Measurements from ENCODE around the gene GTSE1.
A peak's percentile ranks its signal among the peaks of the same experiment; 100 is the strongest.

GTSE1 gene

GRCh38 chr22:46331496-46331895 is 34.8 kb downstream of the GTSE1 start:
- Histone ChIP-seq H3K9me3 (no peaks in the 10 kb centered on the region), H3K4me1 (peaks cover 0 to 12% (median 6%) of the 10 kb centered on the region in 4 donors), H3K27ac (no peak overlapping the region), H3K27me3 (no peaks in the 10 kb centered on the region), H3K36me3 (no peaks in the 10 kb centered on the region), H3K4me3 (no peak overlapping the region)
- TF ChIP-seq, protein P1, sequence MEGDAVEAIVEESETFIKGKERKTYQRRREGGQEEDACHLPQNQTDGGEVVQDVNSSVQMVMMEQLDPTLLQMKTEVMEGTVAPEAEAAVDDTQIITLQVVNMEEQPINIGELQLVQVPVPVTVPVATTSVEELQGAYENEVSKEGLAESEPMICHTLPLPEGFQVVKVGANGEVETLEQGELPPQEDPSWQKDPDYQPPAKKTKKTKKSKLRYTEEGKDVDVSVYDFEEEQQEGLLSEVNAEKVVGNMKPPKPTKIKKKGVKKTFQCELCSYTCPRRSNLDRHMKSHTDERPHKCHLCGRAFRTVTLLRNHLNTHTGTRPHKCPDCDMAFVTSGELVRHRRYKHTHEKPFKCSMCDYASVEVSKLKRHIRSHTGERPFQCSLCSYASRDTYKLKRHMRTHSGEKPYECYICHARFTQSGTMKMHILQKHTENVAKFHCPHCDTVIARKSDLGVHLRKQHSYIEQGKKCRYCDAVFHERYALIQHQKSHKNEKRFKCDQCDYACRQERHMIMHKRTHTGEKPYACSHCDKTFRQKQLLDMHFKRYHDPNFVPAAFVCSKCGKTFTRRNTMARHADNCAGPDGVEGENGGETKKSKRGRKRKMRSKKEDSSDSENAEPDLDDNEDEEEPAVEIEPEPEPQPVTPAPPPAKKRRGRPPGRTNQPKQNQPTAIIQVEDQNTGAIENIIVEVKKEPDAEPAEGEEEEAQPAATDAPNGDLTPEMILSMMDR (IDR thresholded peaks at IDR 0.05), result no peak
- intact Hi-C loops (cut with DNase I; ENCODE audit: low total_unique reads), result no loop called here
- no peak for DNase-seq

DNA sequence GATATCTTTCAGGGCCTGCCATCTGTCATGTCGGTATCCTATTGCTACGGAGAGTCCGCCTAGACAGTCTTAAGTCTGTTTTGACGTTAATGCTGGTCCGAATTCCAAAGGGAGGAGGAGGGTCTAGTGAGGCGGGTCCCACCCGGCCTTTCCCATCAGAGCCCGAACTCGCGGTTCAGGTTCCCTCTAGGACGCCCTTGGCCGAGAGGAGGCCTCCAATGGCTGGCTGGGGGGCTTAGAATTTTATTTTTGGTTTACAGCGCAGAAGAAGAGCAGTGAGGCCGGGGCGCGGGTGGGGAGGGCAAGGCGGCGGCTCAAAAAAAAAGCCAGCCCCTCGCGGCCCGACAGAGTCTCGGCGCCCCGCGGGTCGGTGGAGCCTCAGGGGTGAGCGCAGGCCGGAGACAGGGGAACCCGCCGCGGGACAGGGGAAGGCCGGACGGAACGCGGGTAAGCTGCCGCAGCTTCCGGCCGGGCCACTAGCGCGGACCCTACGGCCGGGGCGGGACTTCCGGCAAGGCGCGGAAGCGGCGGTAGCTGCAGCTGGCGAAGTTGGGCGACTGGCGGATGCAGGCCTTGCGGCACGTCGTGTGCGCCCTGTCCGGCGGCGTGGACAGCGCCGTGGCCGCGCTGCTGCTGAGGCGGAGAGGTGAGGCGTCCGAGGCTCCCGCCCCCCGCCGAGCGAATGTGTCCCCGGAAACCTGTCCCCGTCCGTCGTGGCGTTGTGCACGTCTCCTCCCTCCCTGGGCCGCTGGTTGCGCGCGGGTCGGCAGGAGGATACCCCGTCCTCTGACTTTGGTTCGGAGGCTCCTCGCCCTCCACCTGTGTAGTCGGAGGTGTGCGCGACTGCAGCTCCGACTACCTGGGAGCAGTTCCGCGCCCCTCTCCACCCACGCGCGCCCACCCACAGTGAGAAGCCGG is 38.8 kb downstream of the GTSE1 start, which contains the start of gene TRMU:
TRMU (plus strand) TSS at position 514 of the 918 bp plus-strand sequence; CDS start at position 565, 51 bp downstream.
- Histone ChIP-seq H3K9me3 (no peaks in the 10 kb centered on the region), H3K27ac (peak within 1 kb of the TSS; percentile 86 to 88), H3K27me3 (no peaks in the 10 kb centered on the region), H3K36me3 (peaks cover 22 to 31% (median 26%) of the 10 kb centered on the region in 3 donors), H3K4me1 (peaks cover 0 to 23% (median 13%) of the 10 kb centered on the region in 4 donors), H3K4me3 (peak within 1 kb of the TSS; percentile 88 to 97)
- peak; percentile 73 to 89 for DNase-seq
- TF ChIP-seq, protein P1 (IDR thresholded peaks at IDR 0.05), result peak in 1 of 2 experiments; percentile 4
- intact Hi-C loops (cut with DNase I; ENCODE audit: low total_unique reads), result no loop called here

- peak overlapping the region; percentile 88 to 97 for H3K4me3 ChIP-seq
Observed at GRCh38 chr22:46336119-46337078, 39.7 kb downstream of the GTSE1 start.

DNA sequence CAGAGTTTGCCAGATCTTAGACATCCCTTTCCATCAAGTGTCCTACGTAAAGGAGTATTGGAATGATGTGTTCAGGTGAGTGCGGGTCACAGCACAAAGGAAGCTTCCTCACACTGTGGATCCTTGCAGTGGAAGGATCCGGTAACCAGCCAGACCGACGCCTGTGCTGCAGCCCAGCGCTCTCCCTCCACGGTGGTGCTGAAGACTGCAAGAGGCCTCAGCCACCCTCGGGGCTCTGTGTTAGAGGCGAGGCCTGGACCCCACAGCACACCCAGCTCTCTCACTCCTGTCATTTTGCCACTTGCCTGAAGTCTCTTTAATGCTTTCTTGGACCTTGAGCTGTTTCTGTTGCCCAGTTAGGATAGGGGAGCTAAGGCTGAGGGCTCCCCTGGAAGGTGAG is 41.2 kb downstream of the GTSE1 start:
- H3K27ac ChIP-seq, result no peak overlapping the region
- H3K4me1 ChIP-seq, result peaks cover 0 to 23% (median 13%) of the 10 kb centered on the region in 4 donors
- H3K9me3 ChIP-seq, result no peaks in the 10 kb centered on the region
- no peak overlapping the region for H3K4me3 ChIP-seq
- peaks cover 27 to 54% (median 38%) of the 10 kb centered on the region in 3 donors for H3K36me3 ChIP-seq
- no peak for DNase-seq
- intact Hi-C loops (cut with DNase I; ENCODE audit: low total_unique reads), result no loop called here
- no peaks in the 10 kb centered on the region for H3K27me3 ChIP-seq
- TF ChIP-seq, protein P1 (IDR thresholded peaks at IDR 0.05), result no peak

More at GRCh38 chr22:46336119-46337078, 39.7 kb downstream of the GTSE1 start:
- Histone ChIP-seq H3K36me3 (peaks cover 26 to 40% (median 27%) of the 10 kb centered on the region in 3 donors), H3K9me3 (no peaks in the 10 kb centered on the region), H3K27me3 (no peaks in the 10 kb centered on the region), H3K27ac (peak overlapping the region; percentile 86 to 88), H3K4me1 (peaks cover 0 to 23% (median 13%) of the 10 kb centered on the region in 4 donors)
- DNase-seq, result no peak
- intact Hi-C loops (cut with DNase I; ENCODE audit: low total_unique reads), result no loop called here
- TF ChIP-seq, protein P1 (IDR thresholded peaks at IDR 0.05), result no peak

DNA sequence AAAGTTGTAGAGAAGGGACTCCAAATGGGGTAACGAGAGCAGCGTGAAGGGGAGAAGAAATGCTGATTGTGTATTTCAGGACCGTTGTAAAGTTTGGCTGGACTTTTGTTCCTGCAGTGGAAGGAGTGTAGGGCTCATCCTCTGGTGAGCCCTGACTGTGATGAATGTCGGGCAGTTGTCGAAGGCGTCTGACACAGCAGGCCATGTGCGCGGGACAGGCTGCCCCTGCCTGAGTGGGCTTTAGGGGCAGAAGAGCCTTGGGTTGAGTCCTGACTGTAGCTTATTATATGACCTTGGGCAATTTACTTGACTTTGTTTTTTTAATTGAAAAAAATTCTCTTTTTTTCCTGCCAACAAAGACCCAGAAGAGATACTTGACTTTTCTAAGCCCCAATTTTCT is 42.0 kb downstream of the GTSE1 start:
- no peak for DNase-seq
- H3K36me3 ChIP-seq, result peaks cover 33 to 62% (median 40%) of the 10 kb centered on the region in 3 donors
- no peak overlapping the region for H3K4me3 ChIP-seq
- H3K9me3 ChIP-seq, result no peaks in the 10 kb centered on the region
- H3K27ac ChIP-seq, result no peak overlapping the region
- TF ChIP-seq, protein P1 (IDR thresholded peaks at IDR 0.05), result no peak
- H3K4me1 ChIP-seq, result peaks cover 0 to 23% (median 13%) of the 10 kb centered on the region in 4 donors
- no peaks in the 10 kb centered on the region for H3K27me3 ChIP-seq
- intact Hi-C loops (cut with DNase I; ENCODE audit: low total_unique reads), result no loop called here

Data from tibial artery (tissue), 4 donors.